WTC11 (cell line): ENCODE results near the gene TRIM42. TPM values are rescaled to one million over a fixed set of nuclear protein-coding genes. Genes with fewer than 3 reads are reported as not detected.

Source experiments
- ATAC-seq: fragments of 200-7000 bp; cut with Tn5 transposase; 2 replicates; pipeline ENCODE4 v1.10.0; 2021; ENCODE audit warnings: mild to moderate bottlenecking, moderate library complexity
- CTCF ChIA-PET: fragments of 300-600 bp; sonication (Branson Sonifier 250); formaldehyde crosslinking; loops from one replicate; lab custom pipeline; 2021; ENCODE audit warnings: antibody characterized with exemption; lab: Charles Lee
- POLR2A ChIA-PET: fragments of 350-600 bp; sonication (Branson Sonifier 250); formaldehyde crosslinking; loops from one replicate; lab custom pipeline; 2021; ENCODE audit warnings: antibody characterized with exemption; lab: Charles Lee
- DNase-seq: peaks from one replicate; pipeline ENCODE4 v3.0.0; 2021; ENCODE audit warnings: low spot score
- H3K27ac Mint-ChIP-seq: 2 replicates; pipeline ENCODE4 v1.8.0; 2021; ENCODE audit warnings: mixed read lengths
- H3K27me3 Mint-ChIP-seq: 2 replicates; pipeline ENCODE4 v1.8.0; 2021; ENCODE audit warnings: low read depth, mild to moderate bottlenecking, moderate library complexity, mixed read lengths
- H3K36me3 Mint-ChIP-seq: 2 replicates; pipeline ENCODE4 v1.8.0; 2021; ENCODE audit warnings: mixed read lengths
- H3K4me1 Mint-ChIP-seq: 2 replicates; pipeline ENCODE4 v1.8.0; 2022; ENCODE audit warnings: mixed read lengths
- H3K4me3 Mint-ChIP-seq: 2 replicates; pipeline ENCODE4 v1.8.0; 2021; ENCODE audit warnings: mild to moderate bottlenecking, moderate library complexity, mixed read lengths
- H3K9me3 Mint-ChIP-seq: 2 replicates; pipeline ENCODE4 v1.8.0; 2021; ENCODE audit warnings: mixed read lengths
- ATF2 ChIP-seq: sonication (generic); formaldehyde crosslinking; IDR thresholded peaks from 2 replicates; pipeline ENCODE4 v1.8.1; 2022; ENCODE audit warnings: low read depth, missing genetic modification reagents, borderline replicate concordance
- ATF6 ChIP-seq: sonication (generic); formaldehyde crosslinking; IDR thresholded peaks from 2 replicates; pipeline ENCODE4 v1.8.1; 2023; ENCODE audit warnings: mild to moderate bottlenecking, missing genetic modification reagents
- CREM ChIP-seq: sonication (generic); formaldehyde crosslinking; IDR thresholded peaks from 2 replicates; pipeline ENCODE4 v1.8.1; 2022; ENCODE audit warnings: mild to moderate bottlenecking, missing genetic modification reagents, moderate library complexity
- E2F5 ChIP-seq: sonication (generic); formaldehyde crosslinking; IDR thresholded peaks from 2 replicates; pipeline ENCODE4 v1.8.1; 2022; ENCODE audit warnings: mild to moderate bottlenecking, moderate library complexity, missing genetic modification reagents
- ELF4 ChIP-seq: sonication (generic); formaldehyde crosslinking; IDR thresholded peaks from 2 replicates; pipeline ENCODE4 v1.8.1; 2022; ENCODE audit warnings: low read depth, mild to moderate bottlenecking, moderate library complexity, missing genetic modification reagents
- JAZF1 ChIP-seq: fragments of 250-450 bp; sonication (Bioruptor Pico); IDR thresholded peaks from 2 replicates; pipeline ENCODE4 v1.9.0; 2021; ENCODE audit warnings: moderate library complexity, mild to moderate bottlenecking, inconsistent platforms
- MXD4 ChIP-seq: fragments of 250-450 bp; sonication (Bioruptor Pico); IDR thresholded peaks from 2 replicates; pipeline ENCODE4 v1.8.0; 2021; ENCODE audit warnings: mild to moderate bottlenecking, moderate library complexity, borderline replicate concordance
- NFYB ChIP-seq: sonication (generic); formaldehyde crosslinking; conservative IDR thresholded peaks from 2 replicates; pipeline ENCODE4 v1.8.0; 2022; ENCODE audit warnings: low read depth, missing genetic modification reagents
- NR3C1 ChIP-seq: sonication (generic); formaldehyde crosslinking; conservative IDR thresholded peaks from 2 replicates; pipeline ENCODE4 v1.8.1; 2023; ENCODE audit warnings: low read depth, mild to moderate bottlenecking, missing genetic modification reagents
- PREB ChIP-seq: sonication (generic); formaldehyde crosslinking; IDR thresholded peaks from 2 replicates; pipeline ENCODE4 v1.8.1; 2022; ENCODE audit warnings: mild to moderate bottlenecking, missing genetic modification reagents, moderate library complexity, borderline replicate concordance
- RORB ChIP-seq: fragments of 250-450 bp; sonication (Bioruptor Pico); IDR thresholded peaks from 2 replicates; pipeline ENCODE4 v1.9.0; 2021; ENCODE audit warnings: mild to moderate bottlenecking
- SMAD3 ChIP-seq: sonication (generic); formaldehyde crosslinking; IDR thresholded peaks from 2 replicates; pipeline ENCODE4 v1.8.0; 2022; ENCODE audit warnings: missing genetic modification reagents, mild to moderate bottlenecking, borderline replicate concordance
- TEAD4 ChIP-seq: sonication (generic); formaldehyde crosslinking; IDR thresholded peaks from 2 replicates; pipeline ENCODE4 v1.8.0; 2022; ENCODE audit warnings: mild to moderate bottlenecking, missing genetic modification reagents
- ZNF281 ChIP-seq: sonication (generic); formaldehyde crosslinking; IDR thresholded peaks from 2 replicates; pipeline ENCODE4 v1.8.0; 2023; ENCODE audit warnings: mild to moderate bottlenecking, missing genetic modification reagents
- ZNF416 ChIP-seq: fragments of 250-450 bp; sonication (Bioruptor Pico); IDR thresholded peaks from 2 replicates; pipeline ENCODE4 v1.9.0; 2021; ENCODE audit warnings: mild to moderate bottlenecking, inconsistent platforms
- ZNF425 ChIP-seq: fragments of 250-450 bp; sonication (Bioruptor Pico); conservative IDR thresholded peaks from 2 replicates; pipeline ENCODE4 v1.9.0; 2021; ENCODE audit warnings: mild to moderate bottlenecking
- ZNF532 ChIP-seq: fragments of 250-450 bp; sonication (Bioruptor Pico); IDR thresholded peaks from 2 replicates; pipeline ENCODE4 v1.9.0; 2021; ENCODE audit warnings: mild to moderate bottlenecking, borderline replicate concordance
- ZNF671 ChIP-seq: fragments of 250-450 bp; sonication (Bioruptor Pico); IDR thresholded peaks from 2 replicates; pipeline ENCODE4 v1.8.0; 2021; ENCODE audit warnings: mild to moderate bottlenecking
- total RNA-seq: library from RNA; stranded (reverse); gene quantifications from 3 replicates; pipeline ENCODE4 v1.2.3, GENCODE V29; 2021

Gene TRIM42
- total RNA-seq, 1 experiment from 2014 or later = not detected

- peaks cover 29% of the 10 kb centered on the region for H3K9me3 Mint-ChIP-seq
- H3K27me3 Mint-ChIP-seq = peaks cover 3% of the 10 kb centered on the region
- DNase-seq = no peak
- TF ChIP-seq NR3C1 (CRISPR knock-in tag) (no peak), SMAD3 (CRISPR knock-in tag) (no peak), ELF4 (CRISPR knock-in tag) (no peak), CREM (CRISPR knock-in tag) (no peak), ZNF671 (no peak)
- no peak for ATAC-seq
- no peak overlapping the region for H3K27ac Mint-ChIP-seq
- POLR2A ChIA-PET = no interaction called here
- CTCF ChIA-PET = no interaction called here
- H3K4me3 Mint-ChIP-seq = no peak overlapping the region
- H3K36me3 Mint-ChIP-seq = peaks cover 16% of the 10 kb centered on the region
- no peaks in the 10 kb centered on the region for H3K4me1 Mint-ChIP-seq
These were observed 25.6 kb downstream of the TRIM42 start for GRCh38 chr3:140703496-140703895.

GRCh38 chr3:140704733-140705132 is 26.9 kb downstream of the TRIM42 start:
- DNase-seq (no peak), ATAC-seq (no peak)
- H3K27me3 Mint-ChIP-seq = peaks cover 3% of the 10 kb centered on the region
- no peaks in the 10 kb centered on the region for H3K4me1 Mint-ChIP-seq
- H3K4me3 Mint-ChIP-seq = no peak overlapping the region
- no peak overlapping the region for H3K27ac Mint-ChIP-seq
- POLR2A ChIA-PET = no interaction called here
- H3K36me3 Mint-ChIP-seq = peaks cover 16% of the 10 kb centered on the region
- peaks cover 29% of the 10 kb centered on the region for H3K9me3 Mint-ChIP-seq
- CTCF ChIA-PET = no interaction called here
- TF ChIP-seq TEAD4 (CRISPR knock-in tag) (no peak), ZNF532 (CRISPR knock-in tag) (no peak), ATF6 (CRISPR knock-in tag) (no peak), JAZF1 (no peak), ZNF425 (CRISPR knock-in tag) (no peak), E2F5 (CRISPR knock-in tag) (no peak), ZNF416 (CRISPR knock-in tag) (no peak), NFYB (no peak), ZNF281 (CRISPR knock-in tag) (no peak), MXD4 (CRISPR knock-in tag) (no peak), RORB (CRISPR knock-in tag) (no peak), PREB (no peak), ATF2 (CRISPR knock-in tag) (no peak)
